HG03460 (cell line): Measurements from ENCODE around the gene OTOP2.
"Not testable (repeated sequence)": the region's sequence is repeated elsewhere in the genome, so short reads cannot be mapped to it uniquely, and the experiment has no call there.

Source experiments
- ATAC-seq: cut with Tn5 transposase; IDR thresholded peaks from one replicate; pipeline ENCODE4 v1.9.1; 2021; ENCODE audit not compliant: unreplicated experiment

Gene OTOP2

DNA sequence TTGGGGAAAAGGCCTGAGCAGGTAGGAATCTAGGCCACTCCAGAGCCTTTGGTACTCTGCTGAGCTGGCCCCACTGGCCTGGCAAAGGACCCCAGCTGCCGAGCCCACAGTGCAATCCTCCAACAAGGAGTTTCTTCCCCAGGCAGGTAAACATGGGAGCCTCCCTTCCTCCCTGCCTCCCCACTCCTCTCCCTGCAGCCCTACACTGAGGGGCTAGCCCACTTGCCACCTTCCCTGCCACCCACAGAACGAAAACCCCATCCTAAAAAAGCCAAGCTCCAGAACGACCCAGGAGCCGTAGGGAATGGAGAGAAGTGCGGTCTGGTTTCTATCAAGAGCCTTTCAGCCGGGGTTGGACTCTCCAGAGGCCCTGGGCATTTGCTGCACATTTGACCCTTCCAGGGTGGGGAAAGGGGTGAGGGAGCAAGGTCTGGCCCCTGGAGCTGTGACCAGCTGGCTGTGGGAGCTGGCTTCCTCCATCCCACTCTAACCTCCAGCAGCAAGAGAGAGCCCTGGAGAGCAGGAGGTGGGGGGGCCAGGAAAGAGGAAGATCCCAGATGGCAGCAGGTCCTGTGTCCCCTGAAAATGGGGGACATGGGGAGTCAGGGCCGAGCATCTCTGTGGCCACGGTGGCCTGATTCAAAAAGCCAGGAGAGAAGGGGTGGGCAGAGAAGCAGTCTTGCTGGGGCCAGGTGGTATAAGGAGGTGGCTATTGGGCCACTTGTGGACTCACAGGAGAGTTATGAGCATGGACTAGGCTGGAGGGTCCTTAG, 47.2 kb downstream of the OTOP2 start:
- no peak for ATAC-seq

GRCh38 chr17:74971842-74972106, 47.7 kb downstream of the OTOP2 start:
- no peak for ATAC-seq

DNA sequence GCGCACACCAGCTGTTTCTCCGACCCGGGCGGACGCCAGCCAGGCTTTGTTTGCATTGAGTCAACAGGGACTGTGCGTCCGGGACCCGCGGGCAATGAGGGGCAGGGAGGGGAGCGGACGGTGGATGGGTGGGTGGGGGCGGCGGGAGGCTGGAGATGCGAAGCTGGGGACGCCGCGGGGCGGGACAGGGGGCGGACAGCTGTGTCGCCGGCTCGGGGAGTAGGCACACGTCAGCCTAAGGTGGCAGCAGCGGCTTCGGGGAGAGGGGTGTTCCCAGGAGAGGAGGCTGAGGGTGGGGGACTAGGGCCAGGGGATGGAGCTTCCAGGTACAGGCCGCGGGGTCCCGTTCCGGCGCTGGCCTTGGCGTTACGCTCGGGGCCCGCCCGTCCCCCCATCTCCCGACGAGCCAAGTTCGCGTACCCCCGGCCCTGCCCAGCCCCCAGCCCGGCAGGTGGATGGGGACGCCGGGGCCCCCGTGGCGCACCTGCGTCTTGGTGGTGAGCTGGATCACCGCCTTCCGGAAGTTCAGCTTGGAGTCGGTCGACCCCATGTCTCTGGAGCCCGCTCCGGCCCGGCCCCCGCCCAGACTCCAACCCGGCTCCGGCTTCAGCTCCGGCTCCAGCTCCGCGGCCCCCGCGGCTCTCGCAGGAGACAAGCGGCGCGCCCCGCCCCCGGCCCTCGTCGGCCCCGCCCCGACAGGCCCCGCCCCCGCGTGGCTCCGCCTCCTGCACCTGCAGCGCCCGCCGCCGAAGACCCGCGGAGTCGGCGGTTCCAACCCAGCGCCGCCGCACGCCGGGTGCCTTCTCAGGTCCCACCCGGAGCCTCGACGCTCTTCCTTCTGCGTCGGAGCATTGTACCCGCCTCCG, 48.3 kb downstream of the OTOP2 start, which contains the start of gene HID1:
Gene HID1 (minus strand): TSS at position 653 of the 866 bp plus-strand sequence. CDS start 103 bp downstream, at position 550.
- no peak for ATAC-seq

DNA sequence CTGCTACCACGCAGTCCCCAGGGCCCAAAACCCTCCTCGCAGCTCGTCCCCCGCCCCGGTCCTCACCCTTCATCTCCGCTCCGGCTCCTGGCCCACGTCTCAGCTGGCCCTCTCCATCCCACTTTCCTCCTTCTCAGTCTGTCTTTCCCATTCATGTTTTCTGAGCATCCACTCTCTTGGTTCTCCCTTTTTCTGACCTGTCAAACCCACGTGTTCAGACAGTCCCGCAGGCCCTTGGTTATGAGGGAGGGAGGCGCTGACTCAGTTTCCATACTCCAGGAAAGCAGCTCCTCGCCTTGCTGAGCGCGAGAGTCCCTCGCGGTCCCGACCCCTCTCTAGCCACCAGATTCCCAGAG, 48.9 kb downstream of the OTOP2 start:
- ATAC-seq = no peak

GRCh38 chr17:74975943-74976342, 51.9 kb downstream of the OTOP2 start:
- no peak for ATAC-seq

GRCh38 chr17:74977802-74978201, 53.7 kb downstream of the OTOP2 start:
- no peak for ATAC-seq

GRCh38 chr17:74978240-74978639, 54.2 kb downstream of the OTOP2 start:
- no peak for ATAC-seq

DNA sequence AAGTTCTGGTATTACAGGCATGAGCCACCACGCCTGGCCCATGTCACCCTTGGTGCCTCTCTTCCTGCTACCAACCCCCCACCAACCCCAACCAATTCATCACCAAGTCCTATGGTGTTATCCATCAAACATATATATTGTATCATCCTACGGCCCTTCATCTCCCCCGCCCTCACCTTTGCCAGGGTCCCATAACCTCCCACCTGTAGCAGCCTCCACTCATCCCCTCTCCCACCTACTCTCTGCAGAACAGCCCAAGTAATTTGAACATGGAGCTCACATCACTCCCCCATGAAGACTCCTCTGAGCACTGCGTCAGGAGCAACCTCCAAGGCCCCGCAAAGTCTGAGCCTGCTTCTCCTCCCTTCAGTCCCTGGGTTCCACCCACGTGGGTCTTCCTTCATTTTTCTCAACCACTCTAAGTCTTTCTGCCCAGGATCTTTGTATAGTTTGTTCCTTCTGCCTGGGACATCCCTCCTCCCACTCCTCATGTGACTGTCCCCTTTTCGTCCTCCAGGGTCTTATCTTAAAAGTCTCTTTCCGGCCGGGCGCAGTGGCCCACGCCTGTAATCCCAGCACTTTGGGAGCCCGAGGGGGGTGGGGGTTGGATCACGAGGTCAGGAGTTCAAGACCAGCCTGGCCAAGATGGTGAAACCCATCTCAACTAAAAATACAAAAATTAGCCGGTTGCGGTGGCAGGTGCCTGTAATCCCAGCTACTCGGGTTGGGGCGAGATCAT, 55.5 kb downstream of the OTOP2 start:
- ATAC-seq = no peak

DNA sequence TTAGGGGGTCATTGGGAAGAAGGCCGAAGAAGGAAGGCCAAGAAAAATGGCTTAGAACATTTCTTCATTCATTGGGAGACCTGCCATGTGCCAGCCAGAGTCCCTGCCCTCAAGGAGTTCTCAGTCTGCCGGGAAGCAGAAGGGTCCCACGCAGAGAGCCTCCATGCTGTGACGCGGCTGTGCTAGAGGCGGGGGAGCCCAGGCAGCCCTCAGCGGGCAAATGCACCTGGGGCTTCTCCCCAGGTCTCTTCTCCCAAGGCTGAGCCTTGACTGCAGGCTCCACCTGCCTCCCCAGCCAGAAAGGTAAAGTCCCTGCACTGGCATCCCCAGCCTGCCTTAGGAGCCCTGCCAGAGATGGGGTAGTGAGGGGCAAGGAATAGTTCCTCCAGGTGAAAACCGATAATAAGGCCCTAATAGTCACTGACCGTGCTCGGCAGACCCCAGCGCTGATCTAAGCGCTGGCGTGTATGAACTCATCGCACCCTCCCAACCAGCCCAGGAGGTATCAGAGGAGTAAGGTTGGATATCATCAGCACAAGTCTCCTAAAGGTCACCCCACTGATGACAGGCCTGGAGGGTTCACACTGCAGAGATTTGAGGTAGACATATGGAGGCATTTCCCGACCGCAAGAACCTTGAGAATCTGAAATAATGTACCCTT, 57.4 kb downstream of the OTOP2 start:
- no peak for ATAC-seq

GRCh38 chr17:74981979-74982662, 58.0 kb downstream of the OTOP2 start:
- ATAC-seq = no peak

- ATAC-seq = not testable (repeated sequence)
Measured at GRCh38 chr17:74982663-74983313, 58.7 kb downstream of the OTOP2 start.
